HG02623 (cell line): ENCODE measurements around the gene WFDC11.
"Not testable (repeated sequence)": the region's sequence is repeated elsewhere in the genome, so short reads cannot be mapped to it uniquely, and the experiment has no call there.

Experiments used
- ATAC-seq: cut with Tn5 transposase; IDR thresholded peaks from one replicate; pipeline ENCODE4 v1.9.1; 2021; ENCODE audit warnings: moderate library complexity; ENCODE audit not compliant: unreplicated experiment

Gene WFDC11

GRCh38 chr20:45670139-45670538, at the start of gene WFDC11:
Gene WFDC11, minus strand, starts transcription at chr20:45670239. Its CDS starts 19,639 bp downstream, at chr20:45650600.
- ATAC-seq: no peak

GRCh38 chr20:45716141-45716688, 46.2 kb upstream of the WFDC11 start:
- not testable (repeated sequence) for ATAC-seq

GRCh38 chr20:45704969-45705637, 35.1 kb upstream of the WFDC11 start, which contains the start of gene WFDC10B:
Gene WFDC10B, minus strand, starts transcription at chr20:45705019. Its CDS starts 19,027 bp downstream, at chr20:45685992.
- ATAC-seq: no peak

DNA sequence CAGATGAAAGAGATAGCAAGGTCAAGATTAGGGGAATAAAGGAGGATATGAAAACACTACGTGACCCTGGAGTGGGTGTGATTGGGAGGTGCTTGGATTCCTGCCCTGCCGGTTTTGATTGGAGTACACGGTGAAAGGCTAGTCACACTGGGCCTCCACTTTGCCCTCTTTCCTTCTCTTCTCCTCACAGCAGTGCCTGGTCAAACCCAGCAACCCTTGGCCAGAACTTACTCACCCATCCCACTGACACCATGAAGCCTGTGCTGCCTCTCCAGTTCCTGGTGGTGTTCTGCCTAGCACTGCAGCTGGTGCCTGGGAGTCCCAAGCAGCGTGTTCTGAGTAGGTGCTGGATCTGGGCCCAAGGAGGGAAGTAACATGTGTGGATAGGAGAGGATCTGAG, 31.8 kb upstream of the WFDC11 start, which contains the start of gene WFDC13:
Gene WFDC13 (plus strand): TSS at position 166 of the 400 bp plus-strand sequence. CDS start 86 bp downstream, at position 252.
- no peak for ATAC-seq

DNA sequence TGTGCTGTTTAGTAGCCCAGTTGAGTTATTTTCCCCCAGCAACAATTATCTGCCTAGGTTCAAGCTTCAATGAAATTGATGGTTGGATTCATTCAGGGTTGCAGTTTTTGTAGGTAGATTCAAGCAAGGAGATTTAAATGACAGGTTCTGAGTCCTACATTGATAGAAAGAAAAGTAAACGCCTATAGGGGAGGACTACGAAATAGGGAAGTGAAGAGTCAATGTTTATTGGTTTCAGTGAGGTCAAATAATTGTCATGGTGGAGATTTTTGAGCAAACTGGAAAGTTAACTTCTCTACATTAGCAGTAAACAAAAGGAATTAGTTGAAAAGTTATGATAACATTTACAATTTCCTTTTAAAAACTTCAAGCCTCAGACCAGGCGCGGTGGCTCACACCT, 31.1 kb upstream of the WFDC11 start:
- ATAC-seq: no peak

DNA sequence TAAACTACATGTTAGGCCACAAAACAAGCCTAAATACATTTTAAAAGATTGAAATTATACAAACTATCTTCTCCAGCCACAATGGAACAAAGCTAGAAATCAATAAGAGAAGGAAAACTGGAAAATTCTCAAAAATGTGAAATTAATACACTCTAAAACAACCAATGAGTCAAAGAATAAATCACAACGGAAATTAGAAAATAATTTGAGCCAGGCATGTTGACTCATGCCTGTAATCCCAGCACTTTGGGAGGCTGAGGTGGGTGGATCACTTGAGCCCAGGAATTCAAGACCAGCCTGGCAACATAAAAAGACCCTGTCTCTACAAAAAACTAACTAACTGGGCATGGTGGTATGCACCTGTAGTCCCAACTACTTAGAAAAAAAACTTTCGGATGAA, 25.5 kb upstream of the WFDC11 start:
- ATAC-seq: no peak

GRCh38 chr20:45693346-45693745, 23.3 kb upstream of the WFDC11 start:
- not testable (repeated sequence) for ATAC-seq

- ATAC-seq: no peak
Measured at GRCh38 chr20:45685896-45686295, 15.9 kb upstream of the WFDC11 start.

- ATAC-seq: no peak
Measured at GRCh38 chr20:45679650-45680049, 9.6 kb upstream of the WFDC11 start.

DNA sequence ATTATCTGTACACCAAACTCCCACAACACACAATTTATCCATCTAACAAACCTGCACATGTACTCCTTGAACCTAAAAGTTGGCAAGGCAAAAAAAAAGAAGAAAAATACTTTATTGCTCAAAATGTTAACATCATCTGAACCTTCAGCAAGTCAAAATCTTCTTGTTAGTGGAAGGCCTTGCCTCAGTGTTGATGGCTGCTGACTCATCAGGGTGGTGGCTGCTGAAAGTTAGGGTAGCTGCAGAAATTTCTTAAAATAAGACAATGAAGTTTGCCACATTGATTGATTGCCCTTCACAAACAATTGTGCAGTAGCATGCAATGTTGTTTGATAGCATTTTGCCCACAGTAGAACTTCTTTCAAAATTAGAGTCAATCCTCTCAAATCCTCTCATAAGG, 2.7 kb upstream of the WFDC11 start:
- no peak for ATAC-seq

GRCh38 chr20:45657038-45657437, 13.0 kb downstream of the WFDC11 start:
- not testable (repeated sequence) for ATAC-seq

DNA sequence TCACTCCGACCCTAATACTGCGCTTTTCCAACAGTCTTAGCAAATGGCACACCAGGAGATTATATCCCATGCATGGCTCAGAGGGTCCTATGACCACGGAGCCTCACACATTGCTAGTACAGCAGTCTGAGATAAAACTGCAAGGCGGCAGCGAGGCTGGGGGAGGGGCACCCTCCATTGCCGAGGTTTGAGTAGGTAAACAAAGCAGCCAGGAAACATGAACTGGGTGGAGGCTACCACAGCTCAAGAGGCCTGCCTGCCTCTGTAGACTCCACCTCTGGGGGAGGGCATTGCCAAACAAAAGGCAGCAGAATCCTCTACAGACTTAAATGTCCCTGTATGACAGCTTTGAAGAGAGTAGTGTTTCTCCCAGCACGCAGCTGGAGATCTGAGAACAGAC, 18.3 kb downstream of the WFDC11 start:
- not testable (repeated sequence) for ATAC-seq

DNA sequence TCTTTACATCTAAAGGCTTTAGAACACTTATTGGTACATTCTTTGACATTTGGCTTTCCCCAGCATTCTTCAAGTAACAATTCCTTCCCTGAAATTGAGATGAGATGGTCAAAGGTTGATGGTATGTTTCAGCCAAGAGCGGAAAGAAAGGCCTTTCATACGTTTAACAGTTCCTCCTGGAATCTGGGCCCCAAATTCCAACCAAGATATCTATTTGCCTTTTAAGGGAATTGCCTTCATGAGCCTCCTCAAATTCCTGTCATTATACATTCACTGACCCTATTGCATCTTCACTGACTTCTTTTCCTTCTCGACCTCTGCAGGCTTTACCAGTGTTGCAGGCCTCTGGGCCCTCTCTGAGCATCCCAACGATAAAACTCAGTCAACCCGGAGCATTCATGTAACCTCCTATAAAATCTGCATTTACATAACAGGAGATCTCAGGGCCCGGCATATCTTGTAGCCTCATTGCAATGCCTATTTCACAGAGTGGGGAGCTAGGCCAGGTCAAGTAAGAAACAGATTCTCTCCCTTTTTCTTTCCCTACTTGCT, 20.7 kb downstream of the WFDC11 start:
- ATAC-seq: no peak

- no peak for ATAC-seq
Measured at GRCh38 chr20:45647441-45648050, 22.5 kb downstream of the WFDC11 start.

DNA sequence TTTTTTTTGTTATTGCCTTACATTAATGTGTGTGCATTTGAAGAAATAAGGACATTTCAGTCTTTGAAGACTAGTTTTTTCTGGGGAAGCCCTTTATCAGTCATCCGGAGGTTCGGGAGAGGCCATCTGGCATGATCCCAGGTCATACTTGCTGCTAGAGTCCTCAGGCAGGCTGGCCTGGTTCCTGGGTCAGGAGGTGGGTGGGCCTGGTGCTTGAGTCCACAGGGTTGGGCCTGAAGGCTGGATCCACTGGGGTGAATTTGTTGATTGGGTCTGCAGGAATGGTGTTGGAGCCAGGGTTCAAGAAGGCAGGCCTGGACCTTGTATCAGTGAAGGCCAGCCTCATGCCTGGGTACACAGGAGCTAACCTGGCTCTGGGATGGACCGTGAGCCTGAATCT, 23.2 kb downstream of the WFDC11 start:
- no peak for ATAC-seq

- ATAC-seq: not testable (repeated sequence)
Measured at GRCh38 chr20:45645869-45646268, 24.2 kb downstream of the WFDC11 start.

- not testable (repeated sequence) for ATAC-seq
Measured at GRCh38 chr20:45641076-45641475, 29.0 kb downstream of the WFDC11 start.

DNA sequence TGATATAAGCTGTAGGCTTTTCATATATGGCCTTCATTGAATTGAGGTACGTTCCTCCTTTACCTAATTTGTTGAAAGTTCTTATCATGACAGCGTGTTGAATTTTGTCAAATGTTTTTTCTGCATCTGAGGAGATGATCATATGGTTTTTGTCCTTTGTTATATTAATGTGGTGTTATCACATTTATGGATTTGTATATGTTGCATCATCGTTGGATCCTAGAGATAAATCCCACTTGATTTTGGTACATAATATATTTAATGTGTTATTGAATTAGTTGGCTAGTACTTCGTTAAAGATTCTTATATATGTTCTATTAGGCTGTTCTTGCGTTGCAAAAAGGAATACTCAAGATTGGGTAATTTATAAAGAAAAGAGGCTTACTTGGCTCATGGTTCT, 30.4 kb downstream of the WFDC11 start:
- ATAC-seq: no peak

GRCh38 chr20:45636513-45636912, 33.5 kb downstream of the WFDC11 start:
- no peak for ATAC-seq

GRCh38 chr20:45631184-45631583, 38.9 kb downstream of the WFDC11 start, which contains the start of gene WFDC9:
Gene WFDC9, minus strand, starts transcription at chr20:45631284. Its CDS starts 21,103 bp downstream, at chr20:45610181.
- ATAC-seq: no peak

- ATAC-seq: no peak
Measured at GRCh38 chr20:45630371-45630770, 39.7 kb downstream of the WFDC11 start.
